A673 (cell line): ENCODE data around the gene MYRIP.

Experiments used
- CTCF ChIP-seq: fragments of 300-800, 200-600 bp; sonication (generic); conservative IDR thresholded peaks from 2 replicates; pipeline ENCODE4 v1.5.1; 2017; ENCODE audit warnings: low read depth, mild to moderate bottlenecking, antibody characterized with exemption, low read length, moderate library complexity, mixed read lengths
- EZH2 ChIP-seq: fragments of 200-600 bp; sonication (generic); IDR thresholded peaks from 2 replicates; pipeline ENCODE4 v1.6.1; 2017; ENCODE audit warnings: borderline replicate concordance, low read depth, mild to moderate bottlenecking, mixed read lengths, antibody characterized with exemption, low read length; ENCODE audit not compliant: poor library complexity, severe bottlenecking

DNA sequence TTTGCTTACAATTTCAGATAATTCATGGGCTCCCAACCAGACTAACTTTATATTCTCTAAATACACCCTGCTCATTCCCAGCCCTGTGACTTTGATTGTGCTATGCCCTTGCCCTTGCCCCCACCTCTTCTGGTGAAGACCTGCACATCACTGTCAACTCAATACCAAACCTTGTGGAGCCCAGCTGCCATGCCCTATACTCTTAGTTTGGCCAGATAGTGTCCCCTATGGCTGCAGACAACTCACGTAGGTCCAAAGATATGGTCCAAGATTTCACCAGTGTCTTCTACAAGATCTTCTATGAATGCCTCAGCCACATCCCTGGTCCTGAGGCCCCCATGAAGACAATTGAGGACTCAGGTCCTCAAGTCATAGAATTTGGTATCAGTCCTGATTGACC lies 381.8 kb downstream of the MYRIP start:
- TF ChIP-seq CTCF (no peak), EZH2 (no peak)
